ENCODE measurements around the gene RBFOX1. TPM values are rescaled to one million over a fixed set of nuclear protein-coding genes. Genes with fewer than 3 reads are reported as not detected.

RBFOX1 gene
- total RNA-seq, 1 donor from 2014 or later, result not detected

- H3K4me3 ChIP-seq (ENCODE audit: low read depth, low read length), result no peak overlapping the region
- no peak for DNase-seq (ENCODE audit: low read depth)
- TF ChIP-seq CTCF (conservative IDR thresholded peaks at IDR 0.05; ENCODE audit: low read depth, low read length), result no peak
These were observed 88.2 kb downstream of the RBFOX1 start for GRCh38 chr16:7420843-7421242.

- no peak for DNase-seq (ENCODE audit: low read depth)
- TF ChIP-seq CTCF (conservative IDR thresholded peaks at IDR 0.05; ENCODE audit: low read depth, low read length), result no peak
- no peak overlapping the region for H3K4me3 ChIP-seq (ENCODE audit: low read depth, low read length)
These were observed 88.9 kb downstream of the RBFOX1 start for GRCh38 chr16:7421578-7421977.

GRCh38 chr16:7422036-7422888 lies 89.6 kb downstream of the RBFOX1 start:
- H3K4me3 ChIP-seq (ENCODE audit: low read depth, low read length), result no peak overlapping the region
- DNase-seq (ENCODE audit: low read depth), result no peak
- no peak for TF ChIP-seq CTCF (conservative IDR thresholded peaks at IDR 0.05; ENCODE audit: low read depth, low read length)

GRCh38 chr16:7423434-7424044 lies 90.9 kb downstream of the RBFOX1 start:
- TF ChIP-seq CTCF (conservative IDR thresholded peaks at IDR 0.05; ENCODE audit: low read depth, low read length), result no peak
- H3K4me3 ChIP-seq (ENCODE audit: low read depth, low read length), result no peak overlapping the region
- DNase-seq (ENCODE audit: low read depth), result no peak

GRCh38 chr16:7426161-7426560 lies 93.5 kb downstream of the RBFOX1 start:
- no peak for DNase-seq (ENCODE audit: low read depth)
- no peak for TF ChIP-seq CTCF (conservative IDR thresholded peaks at IDR 0.05; ENCODE audit: low read depth, low read length)

GRCh38 chr16:7431723-7432122 lies 99.1 kb downstream of the RBFOX1 start:
- H3K4me3 ChIP-seq (ENCODE audit: low read depth, low read length), result no peak overlapping the region
- TF ChIP-seq CTCF (conservative IDR thresholded peaks at IDR 0.05; ENCODE audit: low read depth, low read length), result no peak
- no peak for DNase-seq (ENCODE audit: low read depth)

More at GRCh38 chr16:7426161-7426560, 93.5 kb downstream of the RBFOX1 start:
- H3K4me3 ChIP-seq (ENCODE audit: low read depth, low read length), result no peak overlapping the region

Data from epithelial cell of proximal tubule (primary cell).